HG03439 (cell line): ENCODE results near the gene NME4.

Experiments
- ATAC-seq: cut with Tn5 transposase; IDR thresholded peaks from one replicate; pipeline ENCODE4 v1.9.1; 2021; ENCODE audit warnings: mild to moderate bottlenecking, moderate library complexity; ENCODE audit not compliant: unreplicated experiment

NME4 gene

DNA sequence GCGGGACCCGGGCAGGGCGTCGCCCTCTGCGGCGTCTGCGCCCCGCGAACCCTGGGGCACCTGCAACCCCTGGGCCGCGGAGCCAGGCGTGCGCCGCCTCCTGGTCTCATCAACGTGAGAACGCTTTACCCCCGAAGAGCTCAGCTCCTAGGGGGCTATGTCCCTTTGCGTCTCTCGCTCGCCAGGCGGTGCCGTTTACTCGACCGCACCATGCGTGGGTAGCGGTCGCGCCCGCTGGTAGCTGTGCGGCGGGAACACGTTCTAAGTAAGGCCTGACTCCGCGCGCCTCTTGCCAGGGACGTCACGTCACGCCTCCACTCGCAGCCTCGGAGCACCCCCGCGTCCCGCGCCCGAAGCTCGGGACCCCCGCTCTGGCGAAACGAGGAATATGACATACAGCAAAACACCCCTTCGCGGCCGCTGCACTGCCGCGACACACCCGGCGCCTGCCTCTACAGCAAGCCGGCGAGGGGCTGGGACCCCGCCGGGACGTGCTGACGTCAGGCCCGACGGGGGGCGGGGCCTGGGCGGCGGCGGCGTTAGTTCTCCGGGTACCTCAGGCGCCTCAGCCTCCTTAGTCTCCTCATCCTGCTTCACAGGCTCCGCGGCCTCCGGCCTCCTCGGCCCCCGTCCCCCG lies 28.2 kb downstream of the NME4 start, which contains the start of gene RAB11FIP3:
Gene RAB11FIP3 (plus strand): TSS at position 568 of the 637 bp plus-strand sequence. CDS start 358 bp downstream, outside the sequence.
- peak; percentile 81 for ATAC-seq

DNA sequence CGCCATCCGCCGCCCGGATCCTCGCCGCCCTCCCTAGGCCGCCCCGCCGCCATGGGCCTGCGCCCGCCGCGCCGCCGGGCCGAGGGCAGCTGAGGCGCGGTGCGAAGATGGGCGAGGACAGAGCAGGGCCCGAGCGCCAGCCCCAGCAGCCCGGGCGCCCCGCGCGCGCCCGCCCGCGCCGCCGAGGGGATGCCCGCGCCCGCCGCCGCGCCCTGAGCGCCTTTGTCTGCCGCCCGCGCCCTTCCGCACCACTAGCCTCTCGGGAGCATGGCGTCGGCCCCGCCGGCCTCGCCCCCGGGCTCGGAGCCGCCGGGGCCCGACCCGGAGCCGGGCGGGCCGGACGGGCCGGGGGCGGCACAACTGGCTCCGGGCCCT lies 28.7 kb downstream of the NME4 start:
- peak; percentile 46 for ATAC-seq

DNA sequence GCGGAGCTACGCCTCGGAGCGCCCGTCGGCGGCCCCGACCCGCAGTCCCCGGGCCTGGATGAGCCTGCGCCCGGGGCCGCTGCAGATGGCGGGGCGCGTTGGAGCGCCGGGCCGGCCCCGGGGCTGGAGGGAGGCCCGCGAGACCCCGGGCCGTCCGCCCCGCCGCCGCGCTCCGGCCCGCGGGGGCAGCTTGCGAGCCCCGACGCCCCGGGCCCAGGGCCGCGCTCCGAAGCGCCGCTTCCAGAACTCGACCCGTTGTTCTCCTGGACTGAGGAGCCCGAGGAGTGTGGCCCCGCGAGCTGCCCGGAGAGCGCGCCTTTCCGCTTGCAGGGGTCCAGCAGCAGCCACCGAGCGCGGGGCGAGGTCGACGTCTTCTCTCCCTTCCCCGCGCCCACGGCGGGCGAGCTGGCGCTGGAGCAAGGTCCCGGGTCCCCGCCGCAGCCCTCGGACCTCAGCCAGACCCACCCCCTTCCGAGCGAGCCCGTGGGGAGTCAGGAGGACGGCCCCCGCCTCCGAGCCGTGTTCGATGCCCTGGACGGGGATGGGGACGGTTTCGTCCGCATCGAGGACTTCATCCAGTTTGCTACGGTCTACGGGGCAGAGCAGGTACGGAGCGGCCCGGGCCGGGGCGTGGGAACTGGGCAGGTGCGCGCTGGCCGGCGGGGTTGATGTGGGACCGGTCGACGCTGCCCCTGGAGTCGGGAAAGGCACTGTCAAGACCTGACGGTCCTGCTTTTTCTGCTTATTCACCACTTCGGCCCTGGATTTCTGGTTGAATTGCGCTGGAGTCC lies 29.3 kb downstream of the NME4 start:
- peak; percentile 15 for ATAC-seq

DNA sequence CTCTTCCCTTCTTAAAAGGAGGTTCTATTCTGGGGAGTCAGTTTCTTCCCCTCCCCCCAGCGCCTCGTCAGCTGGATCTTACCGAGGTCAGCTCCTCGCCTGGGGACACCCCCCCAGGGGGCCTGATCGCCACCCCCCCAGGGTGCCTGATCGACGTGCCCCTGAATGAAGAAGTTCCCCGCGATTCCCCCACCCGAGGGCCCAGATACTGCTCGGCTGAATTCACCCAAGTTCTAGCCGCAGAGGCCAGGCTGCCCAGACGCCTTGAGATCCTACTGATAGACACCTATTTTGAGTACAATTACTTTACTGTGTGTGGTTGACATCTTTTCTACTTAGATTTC lies 29.9 kb downstream of the NME4 start:
- ATAC-seq, result no peak

DNA sequence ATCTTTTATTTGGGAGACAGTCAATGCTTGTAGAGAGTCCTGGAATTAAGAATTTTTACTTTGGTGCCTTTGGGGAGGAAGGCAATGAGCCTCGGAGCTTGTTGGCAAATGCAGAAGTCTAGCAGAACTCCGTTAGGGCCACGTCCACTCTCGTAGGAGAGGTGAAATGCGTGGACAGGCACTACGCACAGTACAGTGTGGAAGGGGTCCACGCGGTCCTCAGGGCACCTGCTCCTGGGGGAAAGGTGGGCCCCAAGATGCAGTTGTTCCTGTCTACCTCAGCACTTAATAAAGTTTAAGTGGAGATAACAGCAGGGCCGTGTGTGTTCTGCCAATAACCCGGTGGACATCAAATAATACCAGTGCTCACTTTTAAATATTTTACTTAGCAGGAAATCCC lies 30.3 kb downstream of the NME4 start:
- no peak for ATAC-seq

DNA sequence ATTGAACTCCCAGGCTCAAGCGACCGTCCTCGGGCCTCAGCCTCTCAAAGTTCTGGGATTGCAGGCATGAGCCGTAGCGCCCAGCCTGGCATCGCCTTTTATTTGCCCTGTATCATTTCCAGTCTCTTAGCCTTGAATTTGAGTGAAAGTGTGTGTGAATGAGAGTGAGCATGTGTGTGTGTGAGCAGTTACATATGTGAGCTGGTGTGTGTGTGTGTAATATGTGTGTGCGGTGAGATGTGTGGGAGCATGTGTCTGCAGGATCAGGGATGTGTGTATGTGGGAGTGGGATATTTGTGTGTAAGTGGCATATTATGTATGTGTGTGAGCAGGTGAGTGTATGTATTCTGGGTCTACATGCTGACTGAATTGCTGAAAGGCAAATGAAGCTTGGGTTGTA lies 33.9 kb downstream of the NME4 start:
- ATAC-seq, result no peak

DNA sequence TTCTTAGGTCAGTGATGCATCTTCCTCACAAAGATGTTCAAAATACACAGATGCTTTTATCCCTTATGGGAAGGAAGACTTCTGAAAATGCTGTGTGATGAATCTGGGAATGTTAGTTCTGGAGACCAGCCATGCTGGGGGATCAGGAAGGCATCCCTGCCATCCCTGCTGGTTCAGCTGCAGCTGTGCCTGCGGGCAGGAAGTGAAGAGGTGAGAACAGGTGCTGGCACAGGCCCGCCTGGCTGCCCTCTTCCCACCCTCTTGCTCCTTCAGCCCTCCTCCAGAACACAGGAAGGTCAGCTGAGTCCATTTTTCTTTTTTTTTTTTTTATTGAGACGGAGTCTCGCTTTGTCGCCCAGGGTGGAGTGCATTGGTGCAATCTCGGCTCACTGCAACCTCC lies 43.6 kb downstream of the NME4 start:
- ATAC-seq, result no peak

DNA sequence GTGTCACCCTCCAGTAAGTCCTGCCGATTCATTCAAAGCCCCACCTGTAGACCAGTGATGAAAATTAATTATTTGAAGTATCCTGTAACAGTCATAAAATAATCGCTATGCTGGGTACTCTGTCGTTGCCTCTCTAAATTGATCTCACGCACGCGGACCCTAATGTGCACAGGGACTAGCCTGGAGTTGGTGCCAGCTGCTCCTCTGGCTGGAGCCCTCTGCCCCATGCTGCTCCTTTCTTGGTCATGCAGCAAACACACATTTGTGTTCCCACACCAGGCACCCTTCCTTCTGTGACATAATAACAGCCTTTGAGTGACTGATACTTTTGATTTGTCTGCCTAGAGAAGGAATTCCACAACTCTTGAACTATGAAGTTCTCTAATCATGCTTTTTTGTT lies 44.4 kb downstream of the NME4 start:
- no peak for ATAC-seq

DNA sequence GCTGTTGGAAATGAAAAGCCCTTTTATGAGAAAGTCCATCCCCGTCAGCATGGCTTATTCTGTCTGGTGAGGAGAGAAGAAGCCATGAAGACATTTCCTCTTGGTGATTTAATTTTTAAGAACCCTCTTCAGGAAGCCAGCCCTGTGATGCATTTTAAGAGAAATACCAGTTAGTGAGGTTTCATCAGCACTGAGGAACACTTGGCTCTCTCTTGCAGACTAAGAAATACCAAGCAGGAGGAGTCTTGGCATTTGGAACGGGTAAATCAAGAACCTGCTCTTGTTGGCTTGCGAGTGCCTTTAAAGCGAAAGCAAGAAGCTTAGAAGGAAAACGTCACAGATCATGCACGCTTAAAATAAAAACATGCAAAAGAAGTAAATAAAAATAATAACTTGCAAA lies 46.0 kb downstream of the NME4 start:
- no peak for ATAC-seq

DNA sequence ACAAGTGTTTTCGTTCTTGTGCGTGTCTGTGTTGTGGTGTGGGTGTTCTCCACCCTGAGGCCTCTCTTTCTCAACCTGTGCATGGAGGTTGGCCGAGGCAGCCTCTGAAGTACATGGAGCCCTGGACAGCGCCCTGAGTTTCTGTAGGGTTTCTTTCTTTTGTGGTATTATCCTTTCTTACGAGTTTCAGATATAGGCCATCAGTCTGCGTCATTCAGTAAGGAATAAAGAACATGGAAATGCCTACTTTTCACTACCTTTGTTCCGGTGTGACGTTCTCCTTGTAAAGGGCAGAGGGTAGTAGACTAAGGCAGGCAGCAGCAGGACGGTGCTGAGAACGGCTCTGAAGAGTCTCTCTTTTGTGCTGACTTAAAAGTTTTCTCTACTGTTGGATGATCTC lies 47.0 kb downstream of the NME4 start:
- no peak for ATAC-seq

DNA sequence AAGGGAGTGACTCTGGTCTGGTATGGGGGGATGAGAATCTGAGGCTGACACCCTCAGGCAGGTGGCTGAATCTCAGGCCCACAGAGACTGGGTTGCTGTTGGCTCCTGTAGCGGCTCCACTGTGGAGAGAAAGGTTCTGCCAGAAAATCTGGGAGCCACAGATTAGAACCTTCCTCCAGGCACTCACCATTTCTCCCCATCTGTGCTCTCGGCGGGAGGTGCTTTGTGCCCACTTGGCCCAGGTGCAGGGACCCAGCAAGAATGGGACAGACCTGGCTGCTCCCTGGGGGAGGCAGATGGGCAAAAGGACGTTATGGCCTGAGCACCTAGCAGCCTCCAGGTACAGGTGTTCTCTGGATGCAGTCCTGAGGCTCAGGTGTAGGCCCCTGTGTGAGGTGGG lies 48.6 kb downstream of the NME4 start:
- ATAC-seq, result no peak
